Measurements from ENCODE around the gene NPHS1. TPM values are rescaled to one million over a fixed set of nuclear protein-coding genes. Genes with fewer than 3 reads are reported as not detected.
"Not testable (repeated sequence)": the region's sequence is repeated elsewhere in the genome, so short reads cannot be mapped to it uniquely, and the experiment has no call there.

NPHS1 gene
- polyA plus RNA-seq, 3 donors = 111 to 126 (median 124) TPM

DNA sequence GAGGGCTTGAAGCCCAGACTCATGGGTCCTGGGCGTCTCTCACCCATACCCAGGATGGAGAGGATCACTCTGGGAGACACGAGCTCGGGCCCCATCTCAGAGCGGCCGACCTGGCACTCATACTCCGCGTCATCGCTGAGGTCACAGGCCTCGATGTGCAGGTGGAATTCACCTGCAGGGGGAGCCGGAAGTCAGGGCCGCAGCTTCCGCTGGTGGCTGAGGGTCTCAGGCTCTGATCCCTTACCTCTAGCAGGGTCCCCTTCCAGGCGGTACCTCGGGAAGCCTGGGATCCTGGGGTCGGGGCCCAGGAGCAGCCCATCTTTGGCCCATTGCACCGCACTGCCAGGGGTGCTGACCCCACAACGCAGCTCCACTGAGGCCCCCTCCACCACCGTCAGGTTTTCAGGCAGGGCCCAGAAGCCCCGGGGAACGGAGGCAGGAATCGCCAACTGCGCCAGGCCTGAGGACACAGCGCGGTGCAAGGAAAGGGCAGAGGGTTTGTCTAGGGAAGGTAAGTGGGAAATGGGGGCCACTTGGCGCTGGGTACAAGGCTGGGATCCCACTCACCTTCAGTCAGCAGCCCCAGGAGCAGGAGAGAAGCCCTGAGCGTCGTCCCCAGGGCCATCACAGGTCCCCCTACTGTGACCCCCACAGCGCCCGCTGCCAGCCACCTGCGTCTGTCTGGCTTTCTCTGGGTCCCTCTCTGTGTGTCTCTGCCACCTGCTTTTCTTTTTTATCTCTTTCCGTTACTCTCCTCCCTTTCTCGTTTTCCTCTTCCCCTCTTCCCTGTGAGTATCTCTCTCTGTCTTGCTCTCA lies 883 bp downstream of the NPHS1 start:
- no peak for DNase-seq (ENCODE audit: low read depth in 3 of 3, low spot score in 2 of 3)

- DNase-seq (ENCODE audit: low read depth in 3 of 3, low spot score in 2 of 3) = no peak
Measured at GRCh38 chr19:35848919-35849505, 3.3 kb downstream of the NPHS1 start.

- no peak for DNase-seq (ENCODE audit: low read depth in 3 of 3, low spot score in 2 of 3)
Measured at GRCh38 chr19:35848486-35848885, 3.8 kb downstream of the NPHS1 start.

- no peak for DNase-seq (ENCODE audit: low read depth in 3 of 3, low spot score in 2 of 3)
Measured at GRCh38 chr19:35847911-35848310, 4.4 kb downstream of the NPHS1 start.

DNA sequence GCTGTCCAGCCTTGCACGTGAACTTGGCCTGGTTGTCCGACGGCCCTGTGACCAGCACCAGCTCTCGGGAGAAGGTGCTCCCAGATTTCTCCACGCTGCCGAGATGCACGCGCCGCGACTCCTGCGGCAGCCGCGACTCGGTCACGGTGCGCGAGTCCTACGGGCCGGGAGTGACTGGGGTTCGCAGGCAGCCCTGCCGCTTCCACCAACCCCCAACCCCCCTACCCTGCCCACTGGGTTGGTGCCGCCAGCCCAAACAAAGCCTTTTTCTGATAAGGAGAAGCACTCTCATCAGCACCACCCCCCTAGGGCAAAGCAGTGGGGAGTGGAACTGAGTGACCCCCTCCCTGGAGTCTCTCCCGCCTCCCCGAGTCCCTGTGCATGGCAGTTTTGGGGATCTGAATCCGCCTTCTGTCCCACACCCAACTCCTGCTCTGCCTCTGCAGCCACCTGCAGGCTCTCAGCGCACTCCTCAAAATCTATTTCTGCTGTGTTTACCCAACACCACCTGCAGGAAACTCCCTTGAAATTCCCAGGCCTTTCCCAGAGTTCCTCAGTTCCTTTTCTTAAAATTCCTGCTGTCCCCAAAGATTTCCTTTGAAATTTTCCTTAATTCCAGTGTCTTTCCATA lies 6.2 kb downstream of the NPHS1 start:
- no peak for DNase-seq (ENCODE audit: low read depth in 3 of 3, low spot score in 2 of 3)

GRCh38 chr19:35845215-35846037 lies 6.9 kb downstream of the NPHS1 start:
- no peak for DNase-seq (ENCODE audit: low read depth in 3 of 3, low spot score in 2 of 3)

DNA sequence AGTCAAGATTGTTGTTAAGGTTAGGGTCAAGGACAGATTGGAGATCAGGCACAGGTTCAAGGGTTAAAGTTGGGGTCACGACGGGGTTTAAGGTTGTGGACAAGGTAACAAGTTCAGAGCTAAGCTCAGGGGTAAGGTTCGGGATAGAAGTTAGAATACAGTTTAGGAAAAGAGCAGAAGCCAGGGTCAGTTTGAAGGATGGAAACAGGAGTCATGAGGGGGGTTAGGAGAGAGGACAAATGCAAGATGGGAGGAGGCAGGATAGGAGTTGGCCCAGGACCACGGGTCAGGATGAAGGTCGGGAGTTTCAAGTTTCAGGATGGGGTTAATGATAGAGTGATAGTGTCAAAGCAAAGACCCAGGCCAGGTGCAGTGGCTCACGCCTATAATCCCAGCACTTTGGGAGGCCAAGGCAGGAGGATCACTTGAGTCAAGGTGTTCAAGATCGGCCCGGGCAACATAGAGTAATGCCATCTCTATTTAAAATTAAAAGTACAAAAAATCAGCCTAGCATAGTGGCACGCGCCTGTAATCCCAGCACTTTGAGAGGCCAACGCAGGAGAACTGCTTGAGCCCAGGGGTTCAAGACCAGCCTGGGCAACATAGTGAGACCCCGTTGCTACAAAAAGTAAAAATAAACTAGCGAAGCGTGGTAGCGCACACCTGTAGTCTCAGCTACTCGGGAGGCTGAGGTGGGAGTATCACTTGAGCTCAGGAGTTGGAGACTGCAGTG lies 7.7 kb downstream of the NPHS1 start:
- no peak for DNase-seq (ENCODE audit: low read depth in 3 of 3, low spot score in 2 of 3)

DNA sequence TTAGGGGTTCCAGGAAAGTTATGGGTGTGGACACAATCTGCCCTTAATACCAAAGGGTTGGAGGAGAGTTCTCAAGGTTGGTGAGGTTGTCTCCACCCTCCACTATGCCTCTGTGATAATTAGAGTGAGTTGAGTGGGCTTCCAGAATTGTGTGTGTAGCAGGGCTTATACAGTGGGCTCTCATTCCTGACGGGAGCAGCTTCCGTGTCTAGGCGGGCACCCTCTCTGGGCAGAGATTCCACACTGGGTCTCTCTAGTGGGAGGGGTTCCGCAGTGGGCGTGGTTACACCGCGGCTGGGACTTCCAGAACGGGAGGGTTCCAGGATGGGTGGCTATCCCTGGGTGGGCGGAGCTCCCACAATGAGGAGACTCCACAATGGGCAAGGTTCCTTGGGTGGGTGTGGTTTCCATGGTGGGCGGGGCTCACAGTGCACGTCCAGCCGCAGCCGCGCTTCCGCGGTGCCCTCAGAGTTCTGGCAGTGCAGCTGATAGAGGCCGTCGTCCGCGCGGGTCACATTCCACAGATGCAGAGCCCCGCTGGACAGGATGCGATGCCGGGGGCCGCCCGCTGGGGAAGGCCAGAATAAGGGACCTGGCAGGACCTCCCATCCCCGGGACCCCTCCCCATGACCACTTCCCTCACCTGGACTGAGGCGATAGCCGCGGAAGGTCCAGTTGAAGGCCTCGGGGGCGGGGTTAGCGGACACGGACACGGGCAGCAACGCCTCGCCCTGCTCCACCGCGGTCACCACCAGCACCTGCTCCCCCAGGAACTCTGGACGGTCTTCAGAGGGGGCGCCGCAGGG lies 8.4 kb downstream of the NPHS1 start:
- DNase-seq (ENCODE audit: low read depth in 3 of 3, low spot score in 2 of 3) = no peak

DNA sequence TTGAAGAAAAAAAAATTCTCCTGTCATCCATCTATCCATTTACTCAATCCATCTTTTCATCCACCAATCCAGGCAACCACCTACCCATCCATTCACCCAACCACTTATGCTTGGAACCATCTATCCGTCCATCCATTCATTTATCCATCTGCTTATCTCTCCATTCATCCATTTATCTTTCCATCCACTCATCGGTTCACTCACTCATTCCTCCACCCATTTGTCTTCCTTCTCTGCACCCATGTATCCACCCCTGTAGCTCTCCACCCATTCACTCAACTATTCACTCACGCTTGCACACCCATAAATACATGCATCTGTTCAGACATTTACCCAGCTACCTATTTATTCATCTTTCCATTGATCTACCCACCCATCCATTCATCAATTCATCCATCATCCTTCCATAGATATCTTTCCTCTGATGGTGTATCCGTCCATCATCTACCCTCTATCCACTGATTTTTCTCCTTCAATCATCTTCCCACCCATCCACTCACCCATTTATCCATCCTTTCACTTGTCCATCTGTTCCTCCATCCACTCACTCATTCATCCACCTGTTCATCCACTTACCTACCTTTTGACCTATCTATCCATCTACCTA lies 9.5 kb downstream of the NPHS1 start:
- DNase-seq (ENCODE audit: low read depth in 3 of 3, low spot score in 2 of 3) = no peak

GRCh38 chr19:35841961-35842595 lies 10.2 kb downstream of the NPHS1 start:
- DNase-seq (ENCODE audit: low read depth in 3 of 3, low spot score in 2 of 3) = no peak

DNA sequence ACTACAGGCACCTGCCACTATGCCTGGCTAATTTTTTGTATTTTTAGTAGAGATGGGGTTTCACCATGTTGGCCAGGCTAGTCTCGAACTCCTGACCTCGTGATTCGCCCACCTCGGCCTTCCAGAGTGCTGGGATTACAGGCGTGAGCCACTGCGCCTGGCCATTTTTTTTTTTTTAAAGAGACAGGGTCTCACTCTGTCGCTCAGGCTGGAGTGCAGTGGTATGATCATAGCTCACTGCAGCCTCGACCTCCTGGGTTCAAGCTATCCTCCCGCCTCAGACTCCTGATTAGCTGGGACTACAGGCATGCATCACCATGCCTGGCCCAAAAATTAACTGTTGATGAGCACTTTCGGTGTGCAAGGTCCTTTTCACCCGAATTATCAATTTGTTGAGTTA lies 16.2 kb downstream of the NPHS1 start:
- not testable (repeated sequence) for DNase-seq (ENCODE audit: low read depth in 3 of 3, low spot score in 2 of 3)

DNA sequence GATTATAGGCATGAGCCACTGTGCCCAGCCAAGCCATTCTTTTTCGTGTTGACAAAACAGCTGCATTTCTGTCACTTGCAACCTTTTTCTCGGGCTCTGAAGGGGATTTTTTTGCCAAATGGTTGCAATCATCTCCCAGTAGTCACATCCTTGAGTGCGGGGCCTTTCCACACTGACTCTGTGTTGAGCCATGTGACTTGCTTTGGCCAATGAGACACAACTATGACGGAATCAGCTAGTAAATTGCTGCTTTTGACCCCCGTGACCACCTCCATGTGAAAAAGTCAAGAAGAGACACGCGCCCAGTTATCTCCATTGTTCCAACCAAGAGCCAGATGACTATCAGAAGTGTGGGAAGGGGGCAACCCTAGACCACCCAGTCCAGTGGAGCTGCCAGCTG lies 18.3 kb downstream of the NPHS1 start:
- DNase-seq (ENCODE audit: low read depth in 3 of 3, low spot score in 2 of 3) = no peak

DNA sequence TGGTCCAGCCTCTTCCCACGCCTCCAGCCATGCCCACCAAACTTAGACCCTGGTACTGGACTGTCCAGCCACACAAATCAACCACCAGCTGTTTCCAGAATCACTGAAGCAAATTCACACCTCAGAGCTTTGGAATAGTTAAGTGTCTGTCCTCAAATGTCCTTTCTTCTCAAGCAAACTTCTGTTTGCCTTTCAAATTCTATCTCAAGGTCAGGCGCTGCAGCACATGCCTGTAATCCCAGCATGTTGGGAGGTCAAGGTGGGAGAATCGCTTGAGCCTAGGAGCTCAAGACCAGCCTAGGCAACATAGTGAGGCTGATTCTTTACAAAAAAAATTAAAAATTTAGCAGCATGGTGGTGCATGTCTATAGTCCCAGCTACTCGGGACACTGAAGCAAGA lies 20.2 kb downstream of the NPHS1 start:
- no peak for DNase-seq (ENCODE audit: low read depth in 3 of 3, low spot score in 2 of 3)

DNA sequence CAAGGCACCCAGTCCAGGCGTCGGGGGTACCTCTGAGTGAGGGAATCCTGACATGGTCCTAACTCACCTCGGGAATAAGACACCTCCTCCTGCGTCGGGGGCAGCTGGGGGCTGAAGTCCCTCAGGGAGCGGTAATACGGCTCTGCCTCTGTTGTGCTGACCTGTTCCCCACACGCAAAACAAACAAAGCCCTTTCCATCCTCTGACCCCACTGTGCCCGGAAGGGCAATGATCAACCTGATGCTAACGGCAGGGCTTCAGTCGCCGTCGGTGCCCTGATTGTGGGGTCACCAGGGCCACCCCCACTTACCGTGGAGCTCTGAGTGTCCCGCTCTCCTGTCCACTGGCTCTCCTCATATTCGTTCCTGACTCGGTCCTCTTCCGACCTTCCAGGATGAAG lies 21.3 kb downstream of the NPHS1 start:
- DNase-seq (ENCODE audit: low read depth in 3 of 3, low spot score in 2 of 3) = no peak

DNA sequence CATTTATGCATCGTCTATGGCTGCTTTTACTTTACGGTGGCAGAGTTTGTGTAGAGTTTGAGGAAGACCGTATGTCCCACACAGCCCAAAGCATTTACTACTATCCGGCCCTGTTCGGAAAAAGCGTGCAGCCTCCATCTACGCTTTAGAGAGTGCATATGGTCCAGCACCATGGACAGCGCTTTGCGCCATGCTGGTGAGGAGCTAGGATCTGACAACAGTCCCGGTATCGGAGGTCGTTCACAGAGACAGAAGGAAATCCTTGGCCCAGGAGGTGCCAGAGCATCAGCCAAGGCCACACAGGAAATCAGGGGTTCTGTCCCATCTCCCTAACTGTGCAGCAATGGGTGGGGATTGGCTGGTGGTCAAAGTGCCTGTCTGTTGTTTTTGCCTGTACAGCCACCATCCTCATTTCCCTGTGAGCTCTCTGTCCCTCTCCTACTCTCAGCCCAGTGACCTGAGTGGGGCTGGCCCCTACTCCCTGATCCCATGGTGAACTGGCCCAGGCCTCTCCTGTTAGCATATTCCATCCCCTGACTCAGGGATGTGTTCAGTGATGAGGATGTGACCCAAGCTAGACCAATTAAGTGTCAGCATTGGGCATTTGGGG lies 23.5 kb downstream of the NPHS1 start:
- DNase-seq (ENCODE audit: low read depth in 3 of 3, low spot score in 2 of 3) = peak; percentile 72 to 85 (median 78)

GRCh38 chr19:35824150-35824549 lies 28.2 kb downstream of the NPHS1 start:
- DNase-seq (ENCODE audit: low read depth in 3 of 3, low spot score in 2 of 3) = no peak

DNA sequence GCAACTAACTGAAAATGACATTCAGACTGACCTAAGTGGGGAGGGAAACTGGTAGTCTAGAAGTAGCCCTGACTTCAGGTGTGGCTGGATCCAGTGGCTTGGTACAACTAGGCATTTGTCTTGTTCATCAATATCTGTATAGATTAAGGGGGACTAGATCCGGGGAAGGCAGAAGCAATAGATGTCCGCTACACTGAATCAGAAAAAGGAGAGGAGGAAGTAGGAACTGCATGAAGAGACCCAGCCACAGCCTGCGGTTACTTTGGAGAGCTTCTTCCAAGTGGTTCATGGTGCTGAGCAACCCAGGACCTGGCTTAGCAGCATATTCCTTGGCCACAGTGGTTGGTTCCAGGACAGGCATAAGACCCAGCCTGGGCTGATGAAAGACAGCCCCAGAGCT lies 29.7 kb downstream of the NPHS1 start:
- DNase-seq (ENCODE audit: low read depth in 3 of 3, low spot score in 2 of 3) = no peak

GRCh38 chr19:35818445-35818844 lies 33.9 kb downstream of the NPHS1 start:
- DNase-seq (ENCODE audit: low read depth in 3 of 3, low spot score in 2 of 3) = no peak

Measured in right renal cortex interstitium (tissue), 3 donors.